HepG2 (cell line): ENCODE results near the gene NUP35. TPM values are rescaled to one million over a fixed set of nuclear protein-coding genes. Genes with fewer than 3 reads are reported as not detected.

Experiments used
- CC2D1A ChIP-seq: sonication (generic); formaldehyde crosslinking; IDR thresholded peaks from 2 replicates; pipeline ENCODE4 v1.8.1; 2023; ENCODE audit warnings: mild to moderate bottlenecking, missing genetic modification reagents
- ESRRA ChIP-seq: sonication (generic); formaldehyde crosslinking; IDR thresholded peaks from 2 replicates; pipeline ENCODE4 v1.5.1; 2020; ENCODE audit warnings: mild to moderate bottlenecking, low read depth, missing genetic modification reagents
- GMEB1 ChIP-seq: sonication (generic); formaldehyde crosslinking; IDR thresholded peaks from 2 replicates; pipeline ENCODE4 v1.5.1; 2020; ENCODE audit warnings: missing genetic modification reagents, mild to moderate bottlenecking, borderline replicate concordance
- GTF2F1 ChIP-seq: fragments of 150-350 bp; IDR thresholded peaks from 2 replicates; pipeline ENCODE4 v1.6.1; 2014; ENCODE audit warnings: low read length
- HDAC6 ChIP-seq: fragments of 200-600 bp; sonication (generic); IDR thresholded peaks from 2 replicates; pipeline ENCODE4 v1.7.0; 2017; ENCODE audit warnings: mild to moderate bottlenecking, antibody characterized with exemption, low read length, low read depth
- HIVEP1 ChIP-seq: sonication (generic); formaldehyde crosslinking; IDR thresholded peaks from 2 replicates; pipeline ENCODE4 v1.4.0; 2020; ENCODE audit warnings: mild to moderate bottlenecking, missing genetic modification reagents
- IKZF4 ChIP-seq: sonication (generic); formaldehyde crosslinking; IDR thresholded peaks from 2 replicates; pipeline ENCODE4 v1.5.1; 2020; ENCODE audit warnings: borderline replicate concordance, mild to moderate bottlenecking, low read depth, missing genetic modification reagents; ENCODE audit errors: not compliant biosample characterization
- NFE2 ChIP-seq: sonication (generic); formaldehyde crosslinking; IDR thresholded peaks from 2 replicates; pipeline ENCODE4 v1.4.0; 2020; ENCODE audit warnings: missing genetic modification reagents
- NFIB ChIP-seq: sonication (generic); formaldehyde crosslinking; IDR thresholded peaks from 2 replicates; pipeline ENCODE4 v1.9.0; 2021; ENCODE audit warnings: missing genetic modification reagents, mild to moderate bottlenecking, borderline replicate concordance
- NR2F1 ChIP-seq, 2 experiments: fragments of 450-650 bp in 1 of 2; formaldehyde crosslinking in 1 of 2; IDR thresholded peaks; 2 replicates each; pipeline versions ENCODE4 v1.5.0 to v1.6.1; 2016 to 2020; ENCODE audit warnings: mild to moderate bottlenecking in 1 of 2, missing compliant biosample characterization in 1 of 2, missing genetic modification reagents in 1 of 2, moderate library complexity in 1 of 2
- RXRA ChIP-seq: sonication (generic); formaldehyde crosslinking; IDR thresholded peaks from 2 replicates; pipeline ENCODE4 v1.5.1; 2020; ENCODE audit warnings: missing genetic modification reagents
- SMARCE1 ChIP-seq: fragments of 450-650 bp; IDR thresholded peaks from 2 replicates; pipeline ENCODE4 v1.6.1; 2017; ENCODE audit warnings: borderline replicate concordance
- SP140L ChIP-seq: sonication (generic); formaldehyde crosslinking; IDR thresholded peaks from 2 replicates; pipeline ENCODE4 v1.4.0; 2020; ENCODE audit warnings: missing genetic modification reagents, borderline replicate concordance
- SP4 ChIP-seq: sonication (generic); formaldehyde crosslinking; IDR thresholded peaks from 2 replicates; pipeline ENCODE4 v1.8.1; 2023; ENCODE audit warnings: mild to moderate bottlenecking, missing genetic modification reagents
- SRF ChIP-seq: IDR thresholded peaks from 2 replicates; pipeline ENCODE4 v1.6.1; 2011; ENCODE audit warnings: mild to moderate bottlenecking, low read depth, low read length, moderate library complexity
- STAG1 ChIP-seq: sonication (generic); formaldehyde crosslinking; IDR thresholded peaks from 2 replicates; pipeline ENCODE4 v1.4.0; 2020; ENCODE audit warnings: missing genetic modification reagents
- ZBTB3 ChIP-seq: sonication (generic); formaldehyde crosslinking; IDR thresholded peaks from 2 replicates; pipeline ENCODE4 v1.4.0; 2020; ENCODE audit warnings: low read depth, mild to moderate bottlenecking, moderate library complexity, missing genetic modification reagents, borderline replicate concordance
- ZFY ChIP-seq: sonication (generic); formaldehyde crosslinking; IDR thresholded peaks from 2 replicates; pipeline ENCODE4 v1.4.0; 2020; ENCODE audit warnings: missing genetic modification reagents
- ZNF329 ChIP-seq: sonication (generic); formaldehyde crosslinking; IDR thresholded peaks from 2 replicates; pipeline ENCODE4 v1.9.0; 2021; ENCODE audit warnings: low read depth, mild to moderate bottlenecking, missing genetic modification reagents
- ZNF598 ChIP-seq: sonication (generic); formaldehyde crosslinking; IDR thresholded peaks from 2 replicates; pipeline ENCODE4 v1.5.1; 2020; ENCODE audit warnings: mild to moderate bottlenecking, missing genetic modification reagents, borderline replicate concordance
- ZNF670 ChIP-seq: sonication (generic); formaldehyde crosslinking; IDR thresholded peaks from 2 replicates; pipeline ENCODE4 v1.8.0; 2022; ENCODE audit warnings: mild to moderate bottlenecking, missing genetic modification reagents, borderline replicate concordance
- ZNF775 ChIP-seq: sonication (generic); formaldehyde crosslinking; IDR thresholded peaks from 2 replicates; pipeline ENCODE4 v1.4.0; 2020; ENCODE audit warnings: missing genetic modification reagents, mild to moderate bottlenecking, moderate library complexity, borderline replicate concordance
- ZNF780A ChIP-seq: sonication (generic); formaldehyde crosslinking; IDR thresholded peaks from 2 replicates; pipeline ENCODE4 v1.8.0; 2022; ENCODE audit warnings: mild to moderate bottlenecking, missing genetic modification reagents, moderate library complexity
- polyA plus RNA-seq, 8 experiments: library from polyadenylated mRNA; depleted of rRNA in 3 of 8; stranded (reverse) in 7 of 8; unstranded in 1 of 8; fragments of >200 nt; fragmentation: Illumina TruSeq in 4 of 8; extraction: Trizol in 4 of 8; gene quantifications; 2 replicates each; pipeline versions ENCODE4 v1.2.1 to v1.2.3, GENCODE V29; 2011 to 2016; ENCODE audit warnings: low read depth in 4 of 8, missing spikeins in 1 of 8, mixed read lengths in 1 of 8; ENCODE audit not compliant: insufficient read depth in 1 of 8
- total RNA-seq, 5 experiments: library from RNA; depleted of rRNA; stranded (reverse); fragments of >200 nt; fragmentation: Illumina TruSeq; extraction: Trizol; gene quantifications; 2 replicates each; pipeline ENCODE4 v1.2.3, GENCODE V29; 2016; ENCODE audit warnings: low read depth in 1 of 5
- TF ChIP-seq, protein P1 (sequence below): fragments of 450-650 bp; IDR thresholded peaks from 2 replicates; pipeline ENCODE4 v1.6.1; 2017; ENCODE audit warnings: mild to moderate bottlenecking

Gene NUP35
- total and polyA plus RNA-seq, 2 of the 13 experiments (the other 11 are each of a cell fraction or from before 2014, with no cell fraction given), result 16.9 to 53.6 TPM

DNA sequence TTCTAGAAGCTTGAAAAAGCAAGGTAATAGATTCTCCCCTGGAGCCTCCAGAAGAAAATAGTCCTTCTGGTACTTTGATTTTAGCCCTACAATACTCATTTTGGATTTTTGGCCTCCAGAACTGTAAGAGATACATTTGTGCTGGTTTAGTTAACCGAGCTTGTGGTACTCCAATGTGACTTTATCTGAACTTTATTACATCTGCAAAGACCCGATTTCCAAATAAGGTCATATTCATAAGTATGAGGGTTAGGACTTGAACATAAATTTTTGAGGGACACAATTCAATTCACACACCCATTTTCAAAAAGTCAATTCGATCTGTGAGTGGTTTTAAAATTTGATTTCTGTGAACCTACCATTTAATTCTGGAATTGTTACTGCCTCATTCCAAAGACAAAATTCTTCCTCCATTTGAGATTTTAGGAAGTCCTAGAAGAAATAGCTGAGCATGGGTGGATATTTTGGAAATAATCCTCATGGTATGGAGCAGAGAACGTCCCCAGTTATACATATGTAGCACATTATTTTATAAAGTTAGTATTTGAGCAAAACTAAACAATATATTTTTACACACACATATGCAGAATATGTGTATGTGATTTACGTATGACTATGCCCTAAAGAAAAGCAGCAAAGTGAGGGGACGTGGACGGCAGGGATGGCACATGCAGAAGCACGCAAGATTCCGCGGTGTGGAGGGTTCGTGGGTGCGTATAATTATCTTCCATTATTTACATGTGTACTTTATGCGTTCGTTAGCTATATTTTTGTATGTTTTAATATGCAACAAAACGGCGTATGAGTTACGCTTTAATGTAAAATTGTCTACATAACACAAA, 905 bp upstream of the NUP35 start (continued):
- TF ChIP-seq GMEB1 (CRISPR knock-in tag) (no peak), NR2F1 (CRISPR knock-in tag; IDR thresholded peaks at IDR 0.05) (no peak), ZNF670 (no peak), ZFY (CRISPR knock-in tag) (no peak), STAG1 (no peak), SMARCE1 (no peak), HDAC6 (no peak), ZNF780A (CRISPR knock-in tag) (no peak), ESRRA (no peak), ZNF775 (CRISPR knock-in tag) (no peak), ZNF598 (no peak), RXRA (CRISPR knock-in tag) (no peak), NFE2 (CRISPR knock-in tag) (no peak), ZBTB3 (CRISPR knock-in tag) (0 out of 2 replicates have a peak, but pooled peaks have one; percentile 13), SP140L (CRISPR knock-in tag) (no peak), ZNF329 (CRISPR knock-in tag) (no peak), SP4 (CRISPR knock-in tag) (no peak), HIVEP1 (CRISPR knock-in tag) (no peak), SRF (no peak), CC2D1A (CRISPR knock-in tag) (no peak), IKZF4 (CRISPR knock-in tag) (no peak), NFIB (no peak), GTF2F1 (no peak)
- TF ChIP-seq, protein P1, sequence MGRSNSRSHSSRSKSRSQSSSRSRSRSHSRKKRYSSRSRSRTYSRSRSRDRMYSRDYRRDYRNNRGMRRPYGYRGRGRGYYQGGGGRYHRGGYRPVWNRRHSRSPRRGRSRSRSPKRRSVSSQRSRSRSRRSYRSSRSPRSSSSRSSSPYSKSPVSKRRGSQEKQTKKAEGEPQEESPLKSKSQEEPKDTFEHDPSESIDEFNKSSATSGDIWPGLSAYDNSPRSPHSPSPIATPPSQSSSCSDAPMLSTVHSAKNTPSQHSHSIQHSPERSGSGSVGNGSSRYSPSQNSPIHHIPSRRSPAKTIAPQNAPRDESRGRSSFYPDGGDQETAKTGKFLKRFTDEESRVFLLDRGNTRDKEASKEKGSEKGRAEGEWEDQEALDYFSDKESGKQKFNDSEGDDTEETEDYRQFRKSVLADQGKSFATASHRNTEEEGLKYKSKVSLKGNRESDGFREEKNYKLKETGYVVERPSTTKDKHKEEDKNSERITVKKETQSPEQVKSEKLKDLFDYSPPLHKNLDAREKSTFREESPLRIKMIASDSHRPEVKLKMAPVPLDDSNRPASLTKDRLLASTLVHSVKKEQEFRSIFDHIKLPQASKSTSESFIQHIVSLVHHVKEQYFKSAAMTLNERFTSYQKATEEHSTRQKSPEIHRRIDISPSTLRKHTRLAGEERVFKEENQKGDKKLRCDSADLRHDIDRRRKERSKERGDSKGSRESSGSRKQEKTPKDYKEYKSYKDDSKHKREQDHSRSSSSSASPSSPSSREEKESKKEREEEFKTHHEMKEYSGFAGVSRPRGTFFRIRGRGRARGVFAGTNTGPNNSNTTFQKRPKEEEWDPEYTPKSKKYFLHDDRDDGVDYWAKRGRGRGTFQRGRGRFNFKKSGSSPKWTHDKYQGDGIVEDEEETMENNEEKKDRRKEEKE, result no peak
